OCI-LY1 (cell line): ENCODE results near the gene TENT4A.

Experiments used
- H2AFZ ChIP-seq: fragments of 200-600 bp; sonication (generic), shearing (Covaris generic); 2 replicates; pipeline ENCODE4 v1.6.0; 2014; ENCODE audit warnings: antibody characterized with exemption, mild to moderate bottlenecking, low read length
- H3F3A ChIP-seq: fragments of 200-600 bp; sonication (generic), shearing (Covaris generic); 2 replicates; pipeline ENCODE4 v1.6.0; 2014; ENCODE audit warnings: mild to moderate bottlenecking, antibody characterized with exemption, low read length, moderate library complexity; ENCODE audit not compliant: insufficient read depth
- H3K27ac ChIP-seq: fragments of 200-600 bp; sonication (generic); 2 replicates; pipeline ENCODE4 v1.5.1; 2014; ENCODE audit warnings: low read length, mixed run types, mild to moderate bottlenecking, low read depth; ENCODE audit not compliant: poor library complexity, severe bottlenecking
- H3K27me3 ChIP-seq: fragments of 200-600 bp; sonication (generic); 2 replicates; pipeline ENCODE4 v1.6.0; 2014; ENCODE audit warnings: antibody characterized with exemption, mild to moderate bottlenecking, low read length, moderate library complexity; ENCODE audit not compliant: insufficient read depth
- H3K36me3 ChIP-seq: fragments of 200-600 bp; sonication (generic); 2 replicates; pipeline ENCODE4 v1.6.1; 2014; ENCODE audit warnings: mild to moderate bottlenecking, antibody characterized with exemption, low read length, moderate library complexity, mixed read lengths; ENCODE audit not compliant: insufficient read depth
- H3K4me1 ChIP-seq: fragments of 200-600 bp; sonication (generic); 2 replicates; pipeline ENCODE4 v1.5.1; 2014; ENCODE audit warnings: mild to moderate bottlenecking, low read length, moderate library complexity; ENCODE audit not compliant: insufficient read depth, severe bottlenecking
- H3K4me2 ChIP-seq: fragments of 200-600 bp; sonication (generic), shearing (Covaris generic); 2 replicates; pipeline ENCODE4 v1.6.1; 2014; ENCODE audit warnings: low read length
- H3K4me3 ChIP-seq: fragments of 200-600 bp; sonication (generic); 2 replicates; pipeline ENCODE4 v1.5.1; 2014; ENCODE audit warnings: low read length, low read depth, mild to moderate bottlenecking, mixed read lengths; ENCODE audit not compliant: poor library complexity, severe bottlenecking
- H3K79me2 ChIP-seq: fragments of 200-600 bp; shearing (Covaris generic); 2 replicates; pipeline ENCODE4 v1.6.1; 2016; ENCODE audit warnings: mixed run types, low read length, mixed read lengths; ENCODE audit not compliant: insufficient read depth
- H3K9ac ChIP-seq: fragments of 200-600 bp; sonication (generic), shearing (Covaris generic); 2 replicates; pipeline ENCODE4 v1.6.1; 2014; ENCODE audit warnings: mild to moderate bottlenecking, low read length, mixed read lengths
- H3K9me2 ChIP-seq: fragments of 200-600 bp; sonication (generic), shearing (Covaris generic); 2 replicates; pipeline ENCODE4 v1.6.1; 2014; ENCODE audit warnings: low read depth, mild to moderate bottlenecking, low read length, mixed read lengths
- H3K9me3 ChIP-seq: fragments of 200-600 bp; shearing (Covaris generic); 2 replicates; pipeline ENCODE4 v1.6.1; 2014; ENCODE audit warnings: low read length, mixed read lengths
- H4K20me1 ChIP-seq: fragments of 200-600 bp; sonication (generic), shearing (Covaris generic); 2 replicates; pipeline ENCODE4 v1.6.0; 2016; ENCODE audit warnings: mild to moderate bottlenecking, low read length; ENCODE audit not compliant: insufficient read depth
- CTCF ChIP-seq: fragments of 200-600 bp; sonication (generic), shearing (Covaris generic); IDR thresholded peaks from 2 replicates; pipeline ENCODE4 v1.5.1; 2017; ENCODE audit warnings: mild to moderate bottlenecking, antibody characterized with exemption, low read length, moderate library complexity, mixed read lengths
- EZH2 ChIP-seq: fragments of 200-600 bp; sonication (generic), shearing (Covaris generic); IDR thresholded peaks from 2 replicates; pipeline ENCODE4 v1.8.0; 2017; ENCODE audit warnings: borderline replicate concordance, mixed run types, mild to moderate bottlenecking, antibody characterized with exemption, low read length, moderate library complexity, mixed read lengths

TENT4A gene

GRCh38 chr5:6678385-6678784, 34.8 kb upstream of the TENT4A start:
- H3K4me2 ChIP-seq: no peak overlapping the region
- H3K27me3 ChIP-seq: peaks cover 3% of the 10 kb centered on the region; the same call in 1 of the 2 replicates
- no peak overlapping the region for H2AFZ ChIP-seq
- no peaks in the 10 kb centered on the region for H3K9me3 ChIP-seq
- no peaks in the 10 kb centered on the region for H3F3A ChIP-seq
- H3K79me2 ChIP-seq: no peaks in the 10 kb centered on the region
- H3K36me3 ChIP-seq: no peaks in the 10 kb centered on the region; the same call in 1 of the 2 replicates
- no peak for TF ChIP-seq EZH2
- TF ChIP-seq CTCF: no peak
- no peaks in the 10 kb centered on the region for H3K9me2 ChIP-seq
- H4K20me1 ChIP-seq: no peaks in the 10 kb centered on the region
- no peak overlapping the region for H3K27ac ChIP-seq
- no peak overlapping the region for H3K4me3 ChIP-seq
- H3K4me1 ChIP-seq: no peaks in the 10 kb centered on the region
- no peak overlapping the region for H3K9ac ChIP-seq

- no peak overlapping the region for H3K4me2 ChIP-seq
- no peaks in the 10 kb centered on the region for H3K9me3 ChIP-seq
- H3K9me2 ChIP-seq: no peaks in the 10 kb centered on the region
- no peaks in the 10 kb centered on the region for H4K20me1 ChIP-seq
- H3K27ac ChIP-seq: no peak overlapping the region
- H3K4me1 ChIP-seq: no peaks in the 10 kb centered on the region
- TF ChIP-seq EZH2: no peak
- TF ChIP-seq CTCF: no peak
- no peak overlapping the region for H2AFZ ChIP-seq
- no peak overlapping the region for H3K4me3 ChIP-seq
- no peaks in the 10 kb centered on the region for H3F3A ChIP-seq
- H3K79me2 ChIP-seq: no peaks in the 10 kb centered on the region
- no peaks in the 10 kb centered on the region; the same call in 1 of the 2 replicates for H3K36me3 ChIP-seq
- no peak overlapping the region for H3K9ac ChIP-seq
- H3K27me3 ChIP-seq: peaks cover 4% of the 10 kb centered on the region; the same call in 1 of the 2 replicates
These were observed 32.3 kb upstream of the TENT4A start for GRCh38 chr5:6680922-6681321.

GRCh38 chr5:6681682-6682081, 31.6 kb upstream of the TENT4A start:
- H3F3A ChIP-seq: no peaks in the 10 kb centered on the region
- H3K9ac ChIP-seq: no peak overlapping the region
- H4K20me1 ChIP-seq: no peaks in the 10 kb centered on the region
- TF ChIP-seq EZH2: no peak
- TF ChIP-seq CTCF: no peak
- H3K79me2 ChIP-seq: no peaks in the 10 kb centered on the region
- H2AFZ ChIP-seq: no peak overlapping the region
- H3K4me3 ChIP-seq: no peak overlapping the region
- H3K9me3 ChIP-seq: no peaks in the 10 kb centered on the region
- H3K36me3 ChIP-seq: no peaks in the 10 kb centered on the region; the same call in 1 of the 2 replicates
- H3K27me3 ChIP-seq: peaks cover 4% of the 10 kb centered on the region; the same call in 1 of the 2 replicates
- H3K9me2 ChIP-seq: no peaks in the 10 kb centered on the region
- H3K27ac ChIP-seq: no peak overlapping the region
- H3K4me2 ChIP-seq: no peak overlapping the region
- no peaks in the 10 kb centered on the region for H3K4me1 ChIP-seq
